ENCODE results near the gene TSPAN5. TPM values are rescaled to one million over a fixed set of nuclear protein-coding genes. Genes with fewer than 3 reads are reported as not detected.

TSPAN5 gene
- polyA plus RNA-seq, 2 donors = 8.8 to 9.8 TPM

- H3K36me3 ChIP-seq (ENCODE audit: control insufficient read depth in 2 of 2, insufficient read depth in 2 of 2, low read length in 1 of 2) = no peaks in the 10 kb centered on the region
- 75 to 89% methylated on average over 3 of the region's 3 CpGs for WGBS, 2 donors
- H3K4me1 ChIP-seq (ENCODE audit: control insufficient read depth in 2 of 2, insufficient read depth in 2 of 2, low read length in 1 of 2) = no peaks in the 10 kb centered on the region
- no peak overlapping the region for H3K4me3 ChIP-seq (ENCODE audit: low read depth in 1 of 2, low read length in 2 of 2)
- no peaks in the 10 kb centered on the region for H3K9me3 ChIP-seq (ENCODE audit: control insufficient read depth in 2 of 2, insufficient read depth in 1 of 2, low read depth in 1 of 2, low read length in 1 of 2)
- no peak overlapping the region for H3K27ac ChIP-seq (ENCODE audit: low read depth in 2 of 2, low read length in 1 of 2)
- H3K27me3 ChIP-seq (ENCODE audit: control insufficient read depth in 1 of 2, insufficient read depth in 2 of 2, low read length in 2 of 2) = no peaks in the 10 kb centered on the region
These were observed 145.5 kb downstream of the TSPAN5 start for GRCh38 chr4:98512918-98513317.

GRCh38 chr4:98510757-98511517, 147.5 kb downstream of the TSPAN5 start:
- no peaks in the 10 kb centered on the region for H3K27me3 ChIP-seq (ENCODE audit: control insufficient read depth in 1 of 2, insufficient read depth in 2 of 2, low read length in 2 of 2)
- H3K27ac ChIP-seq (ENCODE audit: low read depth in 2 of 2, low read length in 1 of 2) = no peak overlapping the region
- H3K4me1 ChIP-seq (ENCODE audit: control insufficient read depth in 2 of 2, insufficient read depth in 2 of 2, low read length in 1 of 2) = no peaks in the 10 kb centered on the region
- WGBS, 2 donors = 71 to 75% methylated on average over 6 of the region's 6 CpGs
- H3K36me3 ChIP-seq (ENCODE audit: control insufficient read depth in 2 of 2, insufficient read depth in 2 of 2, low read length in 1 of 2) = no peaks in the 10 kb centered on the region
- no peaks in the 10 kb centered on the region for H3K9me3 ChIP-seq (ENCODE audit: control insufficient read depth in 2 of 2, insufficient read depth in 1 of 2, low read depth in 1 of 2, low read length in 1 of 2)
- H3K4me3 ChIP-seq (ENCODE audit: low read depth in 1 of 2, low read length in 2 of 2) = no peak overlapping the region

- no peaks in the 10 kb centered on the region for H3K4me1 ChIP-seq (ENCODE audit: control insufficient read depth in 2 of 2, insufficient read depth in 2 of 2, low read length in 1 of 2)
- 78 to 82% methylated on average over 2 of the region's 2 CpGs for WGBS, 2 donors
- no peak overlapping the region for H3K4me3 ChIP-seq (ENCODE audit: low read depth in 1 of 2, low read length in 2 of 2)
- H3K27ac ChIP-seq (ENCODE audit: low read depth in 2 of 2, low read length in 1 of 2) = no peak overlapping the region
- H3K27me3 ChIP-seq (ENCODE audit: control insufficient read depth in 1 of 2, insufficient read depth in 2 of 2, low read length in 2 of 2) = no peaks in the 10 kb centered on the region
- H3K36me3 ChIP-seq (ENCODE audit: control insufficient read depth in 2 of 2, insufficient read depth in 2 of 2, low read length in 1 of 2) = peaks cover 0 to 2% of the 10 kb centered on the region in 2 donors
- no peaks in the 10 kb centered on the region for H3K9me3 ChIP-seq (ENCODE audit: control insufficient read depth in 2 of 2, insufficient read depth in 1 of 2, low read depth in 1 of 2, low read length in 1 of 2)
These were observed 148.1 kb downstream of the TSPAN5 start for GRCh38 chr4:98510340-98510739.

- 83 to 86% methylated on average over 4 of the region's 4 CpGs for WGBS, 2 donors
- Histone ChIP-seq H3K4me3 (ENCODE audit: low read depth in 1 of 2, low read length in 2 of 2) (no peak overlapping the region), H3K4me1 (ENCODE audit: control insufficient read depth in 2 of 2, insufficient read depth in 2 of 2, low read length in 1 of 2) (no peaks in the 10 kb centered on the region), H3K9me3 (ENCODE audit: control insufficient read depth in 2 of 2, insufficient read depth in 1 of 2, low read depth in 1 of 2, low read length in 1 of 2) (no peaks in the 10 kb centered on the region), H3K27me3 (ENCODE audit: control insufficient read depth in 1 of 2, insufficient read depth in 2 of 2, low read length in 2 of 2) (no peaks in the 10 kb centered on the region), H3K36me3 (ENCODE audit: control insufficient read depth in 2 of 2, insufficient read depth in 2 of 2, low read length in 1 of 2) (peaks cover 0 to 2% of the 10 kb centered on the region in 2 donors), H3K27ac (ENCODE audit: low read depth in 2 of 2, low read length in 1 of 2) (no peak overlapping the region)
These were observed 148.7 kb downstream of the TSPAN5 start for GRCh38 chr4:98509721-98510120.

GRCh38 chr4:98508829-98509598, 149.4 kb downstream of the TSPAN5 start:
- Histone ChIP-seq H3K4me1 (ENCODE audit: control insufficient read depth in 2 of 2, insufficient read depth in 2 of 2, low read length in 1 of 2) (no peaks in the 10 kb centered on the region), H3K9me3 (ENCODE audit: control insufficient read depth in 2 of 2, insufficient read depth in 1 of 2, low read depth in 1 of 2, low read length in 1 of 2) (no peaks in the 10 kb centered on the region), H3K36me3 (ENCODE audit: control insufficient read depth in 2 of 2, insufficient read depth in 2 of 2, low read length in 1 of 2) (peaks cover 0 to 2% of the 10 kb centered on the region in 2 donors), H3K27me3 (ENCODE audit: control insufficient read depth in 1 of 2, insufficient read depth in 2 of 2, low read length in 2 of 2) (no peaks in the 10 kb centered on the region), H3K27ac (ENCODE audit: low read depth in 2 of 2, low read length in 1 of 2) (no peak overlapping the region), H3K4me3 (ENCODE audit: low read depth in 1 of 2, low read length in 2 of 2) (no peak overlapping the region)
- 79% methylated on average over 7 of the region's 7 CpGs for WGBS, 2 donors

GRCh38 chr4:98508248-98508647, 150.2 kb downstream of the TSPAN5 start:
- no peak overlapping the region for H3K4me3 ChIP-seq (ENCODE audit: low read depth in 1 of 2, low read length in 2 of 2)
- 94% methylated on average over 4 of the region's 4 CpGs for WGBS, 2 donors
- H3K27ac ChIP-seq (ENCODE audit: low read depth in 2 of 2, low read length in 1 of 2) = no peak overlapping the region
- H3K9me3 ChIP-seq (ENCODE audit: control insufficient read depth in 2 of 2, insufficient read depth in 1 of 2, low read depth in 1 of 2, low read length in 1 of 2) = no peaks in the 10 kb centered on the region
- no peaks in the 10 kb centered on the region for H3K27me3 ChIP-seq (ENCODE audit: control insufficient read depth in 1 of 2, insufficient read depth in 2 of 2, low read length in 2 of 2)
- peaks cover 0 to 2% of the 10 kb centered on the region in 2 donors for H3K36me3 ChIP-seq (ENCODE audit: control insufficient read depth in 2 of 2, insufficient read depth in 2 of 2, low read length in 1 of 2)
- no peaks in the 10 kb centered on the region for H3K4me1 ChIP-seq (ENCODE audit: control insufficient read depth in 2 of 2, insufficient read depth in 2 of 2, low read length in 1 of 2)

GRCh38 chr4:98507299-98507698, 151.1 kb downstream of the TSPAN5 start:
- Histone ChIP-seq H3K9me3 (ENCODE audit: control insufficient read depth in 2 of 2, insufficient read depth in 1 of 2, low read depth in 1 of 2, low read length in 1 of 2) (no peaks in the 10 kb centered on the region), H3K4me1 (ENCODE audit: control insufficient read depth in 2 of 2, insufficient read depth in 2 of 2, low read length in 1 of 2) (no peaks in the 10 kb centered on the region), H3K36me3 (ENCODE audit: control insufficient read depth in 2 of 2, insufficient read depth in 2 of 2, low read length in 1 of 2) (peaks cover 0 to 2% of the 10 kb centered on the region in 2 donors), H3K27ac (ENCODE audit: low read depth in 2 of 2, low read length in 1 of 2) (no peak overlapping the region), H3K4me3 (ENCODE audit: low read depth in 1 of 2, low read length in 2 of 2) (no peak overlapping the region), H3K27me3 (ENCODE audit: control insufficient read depth in 1 of 2, insufficient read depth in 2 of 2, low read length in 2 of 2) (no peaks in the 10 kb centered on the region)
- WGBS, 2 donors = 76 to 77% methylated on average over 3 of the region's 3 CpGs

- 75 to 78% methylated on average over 5 of the region's 5 CpGs for WGBS, 2 donors
- no peak overlapping the region for H3K27ac ChIP-seq (ENCODE audit: low read depth in 2 of 2, low read length in 1 of 2)
These were observed 151.8 kb downstream of the TSPAN5 start for GRCh38 chr4:98506462-98507132.

GRCh38 chr4:98505992-98506391, 152.4 kb downstream of the TSPAN5 start:
- Histone ChIP-seq H3K36me3 (ENCODE audit: control insufficient read depth in 2 of 2, insufficient read depth in 2 of 2, low read length in 1 of 2) (peaks cover 0 to 2% of the 10 kb centered on the region in 2 donors), H3K27ac (ENCODE audit: low read depth in 2 of 2, low read length in 1 of 2) (no peak overlapping the region), H3K4me3 (ENCODE audit: low read depth in 1 of 2, low read length in 2 of 2) (no peak overlapping the region), H3K4me1 (ENCODE audit: control insufficient read depth in 2 of 2, insufficient read depth in 2 of 2, low read length in 1 of 2) (peaks cover 0 to 4% of the 10 kb centered on the region in 2 donors), H3K27me3 (ENCODE audit: control insufficient read depth in 1 of 2, insufficient read depth in 2 of 2, low read length in 2 of 2) (no peaks in the 10 kb centered on the region), H3K9me3 (ENCODE audit: control insufficient read depth in 2 of 2, insufficient read depth in 1 of 2, low read depth in 1 of 2, low read length in 1 of 2) (no peaks in the 10 kb centered on the region)
- WGBS, 2 donors = 65 to 81% methylated on average over 1 of the region's 1 CpG

More at GRCh38 chr4:98506462-98507132, 151.8 kb downstream of the TSPAN5 start:
- H3K36me3 ChIP-seq (ENCODE audit: control insufficient read depth in 2 of 2, insufficient read depth in 2 of 2, low read length in 1 of 2) = peaks cover 0 to 2% of the 10 kb centered on the region in 2 donors
- no peaks in the 10 kb centered on the region for H3K27me3 ChIP-seq (ENCODE audit: control insufficient read depth in 1 of 2, insufficient read depth in 2 of 2, low read length in 2 of 2)
- peaks cover 0 to 2% of the 10 kb centered on the region in 2 donors for H3K4me1 ChIP-seq (ENCODE audit: control insufficient read depth in 2 of 2, insufficient read depth in 2 of 2, low read length in 1 of 2)
- no peaks in the 10 kb centered on the region for H3K9me3 ChIP-seq (ENCODE audit: control insufficient read depth in 2 of 2, insufficient read depth in 1 of 2, low read depth in 1 of 2, low read length in 1 of 2)
- no peak overlapping the region for H3K4me3 ChIP-seq (ENCODE audit: low read depth in 1 of 2, low read length in 2 of 2)
